H1 (cell line): ENCODE data around the gene SCN3A. TPM values are rescaled to one million over a fixed set of nuclear protein-coding genes. Genes with fewer than 3 reads are reported as not detected.

ENCODE experiments used
- BCL11A ChIP-seq, 2 experiments: IDR thresholded peaks; one replicate each; pipeline ENCODE4 v1.6.1; 2011; ENCODE audit warnings: low read depth in 2 of 2, low read length in 2 of 2, mild to moderate bottlenecking in 2 of 2
- BRCA1 ChIP-seq: IDR thresholded peaks from 2 replicates; pipeline ENCODE4 v1.6.1; 2012; ENCODE audit warnings: low read depth, low read length, improper control_type of control experiment
- CBX8 ChIP-seq: fragments of 300-800, 300-1000 bp; sonication (generic); IDR thresholded peaks from 2 replicates; pipeline ENCODE4 v1.7.1; 2016; ENCODE audit warnings: low read depth, low read length, borderline replicate concordance
- JUND ChIP-seq: IDR thresholded peaks from 2 replicates; pipeline ENCODE4 v1.6.1; 2011; ENCODE audit warnings: mild to moderate bottlenecking, improper control_type of control experiment, low read length
- KDM4A ChIP-seq: IDR thresholded peaks from one replicate; pipeline ENCODE4 v1.7.1; 2012; ENCODE audit warnings: low read depth, mild to moderate bottlenecking, moderate library complexity, low read length, inconsistent platforms; ENCODE audit not compliant: severe bottlenecking
- MAX ChIP-seq: IDR thresholded peaks from 2 replicates; pipeline ENCODE4 v1.6.1; 2012; ENCODE audit warnings: inconsistent platforms
- SP1 ChIP-seq: IDR thresholded peaks from 2 replicates; pipeline ENCODE4 v1.6.1; 2011; ENCODE audit warnings: low read depth, low read length
- TBP ChIP-seq: IDR thresholded peaks from 2 replicates; pipeline ENCODE4 v1.6.1; 2011; ENCODE audit warnings: low read depth, low read length, improper control_type of control experiment
- polyA plus RNA-seq, 7 experiments: library from polyadenylated mRNA; depleted of rRNA in 3 of 7; stranded (reverse) in 5 of 7; unstranded in 2 of 7; fragments of >200 nt in 5 of 7; fragments of 200-250 nt in 2 of 7; gene quantifications; 1 replicate in 5 of 7; 2 replicates in 1 of 7; 4 replicates in 1 of 7; pipeline versions ENCODE4 v1.2.1 to v1.2.3, GENCODE V29; 2011 to 2013; ENCODE audit warnings: missing spikeins in 2 of 7, mixed read lengths in 2 of 7
- total RNA-seq: library from RNA; stranded (reverse); fragmentation: NEBNext Ultra II Directional; extraction: Animal tissue kit (Norgen Biotek cat#: 25700); gene quantifications from 2 replicates; pipeline ENCODE4 v1.2.1, GENCODE V29; 2021

Gene SCN3A
- total and polyA plus RNA-seq, 2 of the 8 experiments (the other 6 are each of a cell fraction or from before 2014, with no cell fraction given), result 0.02 TPM; not detected in 1

DNA sequence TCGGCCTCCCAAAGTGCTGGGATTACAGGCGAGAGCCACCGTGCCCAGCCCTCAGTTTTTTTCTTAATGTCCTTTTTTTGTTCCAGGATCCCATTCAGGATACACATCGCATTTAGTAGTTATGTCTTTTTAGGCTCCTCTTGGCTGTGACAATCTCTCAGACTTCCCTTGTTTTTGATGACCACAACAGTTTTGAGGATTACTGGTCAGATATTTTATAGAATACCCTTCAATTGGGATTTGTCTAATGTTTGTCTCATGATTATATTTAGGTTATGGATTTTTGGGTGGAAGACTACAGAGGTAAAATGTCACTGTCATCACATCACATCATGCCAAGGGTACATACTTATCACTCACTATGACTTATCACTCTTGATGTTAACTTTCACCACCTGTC lies 46.7 kb downstream of the SCN3A start (continued):
- TF ChIP-seq JUND (no peak), SP1 (no peak), TBP (no peak), MAX (no peak), KDM4A (no peak), BRCA1 (no peak), CBX8 (no peak), BCL11A (IDR thresholded peaks at IDR 0.05; ENCODE audit: low read depth in 2 of 2, low read length in 2 of 2) (no peak)
